22Rv1 (cell line): ENCODE measurements around the gene IL2RA.

Experiments used
- ZFX ChIP-seq: fragments of 450-650 bp; IDR thresholded peaks from 2 replicates; pipeline ENCODE4 v1.6.1; 2017; ENCODE audit warnings: antibody characterized with exemption, borderline replicate concordance
- TF ChIP-seq, protein P1 (sequence below): fragments of 450-650 bp; IDR thresholded peaks from 2 replicates; pipeline ENCODE4 v1.5.1; 2017; ENCODE audit warnings: mild to moderate bottlenecking

DNA sequence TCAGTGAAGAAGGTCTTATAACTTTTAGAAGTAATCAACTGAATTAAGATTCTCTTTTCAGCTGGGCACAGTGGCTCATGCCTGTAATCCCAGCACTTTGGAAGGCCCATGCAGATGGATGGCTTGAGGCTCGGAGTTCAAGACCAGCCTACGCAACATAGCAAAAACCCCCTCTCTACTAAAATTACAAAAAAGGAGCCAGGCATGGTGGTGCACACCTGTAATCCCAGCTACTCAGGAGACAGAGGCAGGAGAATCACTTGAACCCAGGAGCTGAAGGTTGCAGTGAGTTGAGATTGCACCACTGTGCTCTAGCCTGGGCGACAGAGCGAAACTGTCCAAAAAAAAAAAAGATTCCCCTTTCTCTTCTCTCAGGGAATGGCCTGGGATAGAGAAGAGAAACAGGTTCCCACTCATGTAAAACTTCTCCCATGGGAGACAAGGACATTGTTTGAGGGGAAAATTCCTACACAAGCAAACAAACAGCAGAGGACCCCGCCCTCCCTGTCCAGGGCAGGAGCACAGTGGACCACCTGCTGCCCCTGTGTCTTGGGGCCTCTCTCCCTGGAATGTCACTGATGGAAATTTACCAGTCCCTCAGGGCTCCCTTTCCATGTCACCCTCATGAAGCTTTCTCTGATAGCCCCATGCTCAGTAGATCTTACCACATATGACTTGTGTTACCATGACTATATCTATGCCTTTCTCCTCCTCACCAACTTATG, 5.6 kb downstream of the IL2RA start:
- TF ChIP-seq, protein P1, sequence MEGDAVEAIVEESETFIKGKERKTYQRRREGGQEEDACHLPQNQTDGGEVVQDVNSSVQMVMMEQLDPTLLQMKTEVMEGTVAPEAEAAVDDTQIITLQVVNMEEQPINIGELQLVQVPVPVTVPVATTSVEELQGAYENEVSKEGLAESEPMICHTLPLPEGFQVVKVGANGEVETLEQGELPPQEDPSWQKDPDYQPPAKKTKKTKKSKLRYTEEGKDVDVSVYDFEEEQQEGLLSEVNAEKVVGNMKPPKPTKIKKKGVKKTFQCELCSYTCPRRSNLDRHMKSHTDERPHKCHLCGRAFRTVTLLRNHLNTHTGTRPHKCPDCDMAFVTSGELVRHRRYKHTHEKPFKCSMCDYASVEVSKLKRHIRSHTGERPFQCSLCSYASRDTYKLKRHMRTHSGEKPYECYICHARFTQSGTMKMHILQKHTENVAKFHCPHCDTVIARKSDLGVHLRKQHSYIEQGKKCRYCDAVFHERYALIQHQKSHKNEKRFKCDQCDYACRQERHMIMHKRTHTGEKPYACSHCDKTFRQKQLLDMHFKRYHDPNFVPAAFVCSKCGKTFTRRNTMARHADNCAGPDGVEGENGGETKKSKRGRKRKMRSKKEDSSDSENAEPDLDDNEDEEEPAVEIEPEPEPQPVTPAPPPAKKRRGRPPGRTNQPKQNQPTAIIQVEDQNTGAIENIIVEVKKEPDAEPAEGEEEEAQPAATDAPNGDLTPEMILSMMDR, result no peak
- TF ChIP-seq ZFX, result no peak
